ENCODE measurements around the gene INKA2.

Gene INKA2

GRCh38 chr1:111739194-111739924 is at the start of gene INKA2:
Gene INKA2 (minus strand): TSS chr1:111739395. CDS start chr1:111739242, 153 bp downstream.
- peak; percentile 90 for DNase-seq
- in situ Hi-C loops (cut with HindIII; ENCODE audit: low pct_ligation_motif_present, low pct_unique_long_range_greater_than_20kb, low sequenced_read_pairs), result no loop called here

- in situ Hi-C loops (cut with HindIII; ENCODE audit: low pct_ligation_motif_present, low pct_unique_long_range_greater_than_20kb, low sequenced_read_pairs), result no loop called here
- DNase-seq, result no peak
Measured at GRCh38 chr1:111786669-111787207, 47.5 kb upstream of the INKA2 start.

GRCh38 chr1:111784273-111784901 is 45.2 kb upstream of the INKA2 start:
- in situ Hi-C loops (cut with HindIII; ENCODE audit: low pct_ligation_motif_present, low pct_unique_long_range_greater_than_20kb, low sequenced_read_pairs), result no loop called here

GRCh38 chr1:111779546-111779945 is 40.4 kb upstream of the INKA2 start:
- in situ Hi-C loops (cut with HindIII; ENCODE audit: low pct_ligation_motif_present, low pct_unique_long_range_greater_than_20kb, low sequenced_read_pairs), result no loop called here
- DNase-seq, result no peak

More at GRCh38 chr1:111784273-111784901, 45.2 kb upstream of the INKA2 start:
- DNase-seq, result no peak

GRCh38 chr1:111778541-111779051 is 39.4 kb upstream of the INKA2 start:
- in situ Hi-C loops (cut with HindIII; ENCODE audit: low pct_ligation_motif_present, low pct_unique_long_range_greater_than_20kb, low sequenced_read_pairs), result no loop called here
- no peak for DNase-seq

DNA sequence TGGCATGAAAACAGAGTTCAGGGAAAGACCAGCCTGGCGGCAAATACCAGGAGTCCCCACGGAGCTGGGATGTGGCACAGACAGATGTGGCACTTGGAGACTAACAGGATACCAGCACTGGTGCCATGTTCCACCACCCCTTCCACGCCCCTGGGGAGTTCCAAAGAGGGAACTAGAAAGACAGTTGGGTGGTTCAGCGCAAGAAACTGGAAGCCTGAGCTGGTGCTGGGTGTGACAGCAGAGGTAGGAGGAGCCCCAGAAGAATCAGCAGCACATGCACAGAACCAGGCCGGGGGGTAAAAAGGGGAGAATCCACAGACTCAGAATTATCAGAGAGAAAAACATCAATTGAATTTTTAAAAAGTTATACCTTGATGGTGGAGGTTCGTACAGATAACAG is 38.9 kb upstream of the INKA2 start:
- DNase-seq, result no peak
- in situ Hi-C loops (cut with HindIII; ENCODE audit: low pct_ligation_motif_present, low pct_unique_long_range_greater_than_20kb, low sequenced_read_pairs), result no loop called here

- in situ Hi-C loops (cut with HindIII; ENCODE audit: low pct_ligation_motif_present, low pct_unique_long_range_greater_than_20kb, low sequenced_read_pairs), result no loop called here
- no peak for DNase-seq
Measured at GRCh38 chr1:111777301-111777700, 38.1 kb upstream of the INKA2 start.

DNA sequence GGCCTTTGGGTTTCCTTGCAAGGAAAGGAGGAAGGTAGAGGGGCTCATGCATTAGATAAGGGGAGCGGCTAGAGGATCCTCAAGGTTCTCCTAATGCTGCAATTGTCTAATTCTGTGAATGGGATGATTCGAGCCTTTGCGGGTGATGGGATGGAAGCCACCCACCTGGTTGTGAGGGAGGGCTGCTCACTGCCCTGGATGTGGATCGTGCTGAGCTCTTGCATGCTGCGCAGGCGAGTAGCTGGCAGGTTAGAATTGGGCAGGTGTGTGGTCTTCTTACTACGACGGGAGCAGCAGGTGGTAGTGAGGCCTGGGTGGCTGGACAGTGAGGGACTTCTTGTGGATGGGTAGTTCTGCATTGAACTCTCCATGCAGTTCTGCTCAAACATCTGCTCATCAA is 37.7 kb upstream of the INKA2 start:
- in situ Hi-C loops (cut with HindIII; ENCODE audit: low pct_ligation_motif_present, low pct_unique_long_range_greater_than_20kb, low sequenced_read_pairs), result no loop called here
- DNase-seq, result no peak

DNA sequence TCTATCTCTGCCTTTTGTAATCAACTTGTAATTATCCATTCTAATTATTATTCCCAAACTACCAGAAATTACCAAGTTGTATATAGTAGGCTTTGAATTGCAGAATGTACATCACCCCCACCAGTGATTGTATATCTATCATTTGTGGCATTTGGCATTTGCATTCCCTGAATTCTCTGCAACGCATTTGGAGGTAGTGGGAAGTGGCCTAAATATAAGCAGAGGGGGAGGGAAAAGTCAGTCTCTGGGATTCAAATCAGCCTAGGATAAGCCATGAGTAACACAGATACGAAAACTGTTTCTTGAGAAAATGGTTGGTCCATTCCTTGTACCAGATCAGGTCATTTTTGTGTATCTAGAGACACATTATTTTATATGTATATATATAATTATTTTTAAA is 37.2 kb upstream of the INKA2 start:
- no peak for DNase-seq
- in situ Hi-C loops (cut with HindIII; ENCODE audit: low pct_ligation_motif_present, low pct_unique_long_range_greater_than_20kb, low sequenced_read_pairs), result no loop called here

GRCh38 chr1:111775966-111776365 is 36.8 kb upstream of the INKA2 start:
- DNase-seq, result no peak
- in situ Hi-C loops (cut with HindIII; ENCODE audit: low pct_ligation_motif_present, low pct_unique_long_range_greater_than_20kb, low sequenced_read_pairs), result no loop called here

DNA sequence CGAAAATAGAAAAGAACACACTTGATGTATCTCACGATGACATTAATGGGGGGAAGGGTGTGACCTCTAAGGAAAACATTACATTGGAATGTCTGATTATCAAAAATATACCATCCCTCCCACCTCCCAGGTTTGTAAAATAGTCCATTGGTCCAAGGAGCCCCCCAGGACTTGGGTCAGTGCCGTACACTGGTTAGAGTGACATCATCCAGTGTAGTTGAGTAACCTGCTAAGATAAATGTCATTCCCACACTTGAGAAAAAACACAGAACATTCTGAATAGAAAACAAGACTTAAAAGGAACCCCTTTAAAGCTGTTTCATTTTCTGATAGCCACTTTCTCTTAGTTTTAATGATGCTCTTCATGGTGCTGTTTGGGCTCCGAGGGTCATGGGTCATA is 31.7 kb upstream of the INKA2 start:
- in situ Hi-C loops (cut with HindIII; ENCODE audit: low pct_ligation_motif_present, low pct_unique_long_range_greater_than_20kb, low sequenced_read_pairs), result no loop called here
- DNase-seq, result no peak

GRCh38 chr1:111769517-111770146 is 30.4 kb upstream of the INKA2 start:
- in situ Hi-C loops (cut with HindIII; ENCODE audit: low pct_ligation_motif_present, low pct_unique_long_range_greater_than_20kb, low sequenced_read_pairs), result no loop called here
- peak; percentile 62 for DNase-seq

DNA sequence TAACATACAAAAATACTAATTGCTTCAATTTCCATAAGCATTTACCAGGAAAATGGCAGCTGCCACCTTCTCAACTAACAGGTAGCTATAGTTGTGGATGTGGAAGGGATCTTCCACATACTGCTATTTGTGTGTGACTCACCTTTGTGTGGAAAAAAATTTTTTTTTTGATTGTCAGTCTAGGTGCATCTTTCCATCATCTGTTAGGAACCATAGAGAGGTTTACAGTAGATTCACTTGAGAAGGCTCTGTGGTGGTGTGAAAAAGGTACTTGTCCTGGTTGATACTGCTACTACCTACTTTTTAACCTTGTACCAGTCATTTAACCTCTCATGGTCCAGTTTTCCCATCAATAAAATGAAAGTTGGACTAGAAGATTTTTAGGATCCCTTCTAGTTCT is 29.4 kb upstream of the INKA2 start:
- in situ Hi-C loops (cut with HindIII; ENCODE audit: low pct_ligation_motif_present, low pct_unique_long_range_greater_than_20kb, low sequenced_read_pairs), result no loop called here
- no peak for DNase-seq

GRCh38 chr1:111768023-111768422 is 28.8 kb upstream of the INKA2 start:
- in situ Hi-C loops (cut with HindIII; ENCODE audit: low pct_ligation_motif_present, low pct_unique_long_range_greater_than_20kb, low sequenced_read_pairs), result no loop called here
- DNase-seq, result no peak

GRCh38 chr1:111762332-111762731 is 23.1 kb upstream of the INKA2 start:
- in situ Hi-C loops (cut with HindIII; ENCODE audit: low pct_ligation_motif_present, low pct_unique_long_range_greater_than_20kb, low sequenced_read_pairs), result no loop called here
- DNase-seq, result no peak

DNA sequence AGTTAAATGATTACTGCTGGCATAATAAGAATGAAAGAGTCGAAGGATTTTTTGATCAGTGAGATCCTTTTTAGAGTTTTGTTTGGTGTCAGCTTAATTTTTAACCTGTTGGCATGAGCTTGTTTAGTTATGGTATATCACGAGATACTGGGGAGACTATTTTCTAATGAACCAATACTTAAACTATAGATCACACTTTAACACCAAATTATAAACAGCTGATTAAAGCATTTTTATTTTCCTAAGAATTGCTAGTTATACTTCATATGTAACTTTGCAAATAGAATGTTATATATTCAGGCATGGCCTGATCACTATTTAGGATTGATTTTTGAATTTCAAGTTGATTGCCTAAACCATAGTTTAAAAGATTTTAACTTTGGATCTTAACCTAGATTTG is 22.5 kb upstream of the INKA2 start:
- DNase-seq, result no peak
- in situ Hi-C loops (cut with HindIII; ENCODE audit: low pct_ligation_motif_present, low pct_unique_long_range_greater_than_20kb, low sequenced_read_pairs), result no loop called here

DNA sequence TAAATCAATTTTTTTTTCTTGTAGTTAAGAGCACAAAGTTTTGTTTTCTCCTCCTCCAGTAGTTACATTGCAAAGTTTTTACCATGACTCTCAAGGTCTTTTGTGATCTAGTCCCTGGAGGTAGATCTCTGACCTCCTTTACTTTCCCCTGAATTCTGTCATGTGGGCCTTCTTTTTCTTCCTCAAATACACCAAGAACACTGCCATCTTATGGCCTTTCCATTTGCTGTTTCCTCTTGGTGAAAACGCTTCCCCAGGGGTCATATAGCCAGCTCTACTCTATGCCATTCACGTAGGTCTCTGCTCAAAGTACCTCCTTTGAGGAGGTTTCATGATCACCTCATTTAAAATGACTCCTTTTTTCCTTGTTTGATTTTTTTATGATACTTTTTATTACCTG is 19.2 kb upstream of the INKA2 start:
- in situ Hi-C loops (cut with HindIII; ENCODE audit: low pct_ligation_motif_present, low pct_unique_long_range_greater_than_20kb, low sequenced_read_pairs), result no loop called here
- DNase-seq, result peak; percentile 8

- DNase-seq, result no peak
- in situ Hi-C loops (cut with HindIII; ENCODE audit: low pct_ligation_motif_present, low pct_unique_long_range_greater_than_20kb, low sequenced_read_pairs), result no loop called here
Measured at GRCh38 chr1:111756124-111756513, 16.9 kb upstream of the INKA2 start.

DNA sequence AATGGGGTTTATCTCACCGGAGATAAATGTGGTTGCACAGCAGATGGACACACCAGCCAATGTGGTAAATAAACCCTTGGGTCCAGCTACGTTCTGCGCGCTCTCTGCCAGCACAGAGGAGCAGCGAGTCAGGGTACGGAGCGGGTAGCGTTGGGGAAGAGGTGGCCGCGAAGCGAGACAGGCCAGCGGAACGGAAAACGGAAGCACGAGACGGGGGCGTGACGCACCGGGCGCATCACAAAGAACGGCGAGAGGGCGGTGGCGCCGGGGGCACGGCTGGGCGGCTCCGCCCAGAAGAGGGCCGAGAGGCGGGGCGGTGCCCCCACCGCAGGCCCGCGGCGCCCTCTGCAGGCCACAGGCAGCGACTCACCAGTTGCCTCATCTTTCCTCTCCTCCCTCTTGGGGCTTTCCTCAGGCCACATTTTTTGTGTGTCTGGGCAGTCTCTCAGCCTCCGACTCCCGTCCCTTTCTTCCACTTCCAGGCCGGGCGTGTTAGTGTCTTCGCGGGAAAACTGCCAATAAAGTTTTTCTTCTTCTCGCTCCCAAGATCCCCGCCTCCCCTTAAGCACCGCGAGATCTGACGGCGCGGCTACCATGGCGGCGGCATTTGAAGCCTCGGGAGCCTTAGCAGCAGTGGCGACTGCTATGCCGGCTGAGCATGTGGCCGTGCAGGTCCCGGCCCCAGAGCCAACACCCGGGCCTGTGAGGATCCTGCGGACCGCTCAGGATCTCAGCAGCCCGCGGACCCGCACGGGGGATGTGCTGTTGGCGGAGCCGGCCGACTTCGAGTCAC is 16.3 kb upstream of the INKA2 start, which contains the start of gene DDX20:
Gene DDX20, plus strand, starts transcription at position 571 of the 793 bp plus-strand sequence. Its CDS starts 24 bp downstream, at position 595.
- in situ Hi-C loops (cut with HindIII; ENCODE audit: low pct_ligation_motif_present, low pct_unique_long_range_greater_than_20kb, low sequenced_read_pairs), result no loop called here
- peak; percentile 94 for DNase-seq

All from ACHN (cell line).